ENCODE data around the gene IQSEC3.

GRCh38 chr12:113347-113746, 46.8 kb downstream of the IQSEC3 start:
- no peak for TF ChIP-seq CTCF (IDR thresholded peaks at IDR 0.05; ENCODE audit: low read depth, low read length)
- TF ChIP-seq EZH2phosphoT487 (IDR thresholded peaks at IDR 0.05; ENCODE audit: low read depth) = no peak

All from OCI-LY3 (cell line).